T-cell (primary cell): ENCODE data around the gene NDUFB10. TPM values are rescaled to one million over a fixed set of nuclear protein-coding genes. Genes with fewer than 3 reads are reported as not detected.

Source experiments
- ATAC-seq, 4 experiments: fragments of 200-7000 bp in 3 of 4; fragments of 150-1000 bp in 1 of 4; cut with Tn5 transposase; replicated peaks in 1 of 4; 1 replicate in 3 of 4; 2 replicates in 1 of 4; pipeline ENCODE4 v1.10.0; 2021; ENCODE audit warnings: moderate library complexity in 3 of 4, mild to moderate bottlenecking in 2 of 4, moderate number of reproducible peaks in 1 of 4
- CTCF ChIA-PET, 2 donors: fragments of 300-600 bp; sonication (Branson Sonifier 250); formaldehyde crosslinking; loops; one replicate each; lab custom pipeline; 2022; ENCODE audit warnings: antibody characterized with exemption in 2 of 2; lab: Charles Lee
- POLR2A ChIA-PET, 2 donors: fragments of 300-600 bp; sonication (Branson Sonifier 250); formaldehyde crosslinking; loops; one replicate each; lab custom pipeline; 2022; ENCODE audit warnings: antibody characterized with exemption in 2 of 2; lab: Charles Lee
- DNase-seq, 35 experiments: peaks; one replicate each; pipeline versions ENCODE4 v3.0.0 to v3.0.0-alpha.2; 2013 to 2023
- H3K27ac ChIP-seq: one replicate; pipeline ENCODE4 v1.5.1; 2013; ENCODE audit warnings: low read length
- H3K27me3 ChIP-seq, 2 experiments: replicated peaks in 1 of 2; 1 replicate in 1 of 2; 2 replicates in 1 of 2; pipeline versions ENCODE4 v1.6.1 to v1.7.0; 2013; ENCODE audit warnings: low read length in 1 of 2, mixed read lengths in 1 of 2; ENCODE audit not compliant: control insufficient read depth in 2 of 2, insufficient read depth in 2 of 2; ENCODE audit errors: extremely low read depth in 1 of 2
- H3K36me3 ChIP-seq, 2 donors: 1 replicate in 1 of 2; 2 replicates in 1 of 2; pipeline versions ENCODE4 v1.6.1 to v1.7.0; 2013; ENCODE audit warnings: low read length in 1 of 2; ENCODE audit not compliant: control insufficient read depth in 2 of 2, insufficient read depth in 1 of 2; ENCODE audit errors: extremely low read depth in 1 of 2
- H3K4me1 ChIP-seq, 2 experiments: 1 replicate in 1 of 2; 2 replicates in 1 of 2; pipeline versions ENCODE4 v1.6.1 to v1.7.0; 2013; ENCODE audit warnings: low read length in 2 of 2, mixed read lengths in 1 of 2; ENCODE audit not compliant: insufficient read depth in 2 of 2, control insufficient read depth in 1 of 2; ENCODE audit errors: extremely low read depth in 1 of 2
- H3K4me3 ChIP-seq, 2 donors: 1 replicate in 1 of 2; 2 replicates in 1 of 2; pipeline versions ENCODE4 v1.5.1 to v1.7.0; 2013; ENCODE audit warnings: mild to moderate bottlenecking in 2 of 2, low read length in 1 of 2, moderate library complexity in 1 of 2; ENCODE audit not compliant: control insufficient read depth in 1 of 2; ENCODE audit errors: extremely low read depth in 1 of 2
- H3K9me3 ChIP-seq: 2 replicates; pipeline ENCODE4 v1.7.0; 2013
- H3K27ac Mint-ChIP-seq, 2 donors: one replicate each; pipeline ENCODE4 v1.8.0; 2020 to 2021; ENCODE audit warnings: mild to moderate bottlenecking in 2 of 2, mixed read lengths in 2 of 2
- H3K27me3 Mint-ChIP-seq, 2 donors: one replicate each; pipeline ENCODE4 v1.8.0; 2021 to 2022; ENCODE audit warnings: mixed read lengths in 2 of 2
- H3K36me3 Mint-ChIP-seq: one replicate; pipeline ENCODE4 v1.8.0; 2021; ENCODE audit warnings: mixed read lengths
- H3K4me1 Mint-ChIP-seq, 3 donors: one replicate each; pipeline ENCODE4 v1.8.0; 2020 to 2022; ENCODE audit warnings: mixed read lengths in 3 of 3, mild to moderate bottlenecking in 1 of 3
- H3K4me3 Mint-ChIP-seq, 3 donors: one replicate each; pipeline ENCODE4 v1.8.0; 2020 to 2022; ENCODE audit warnings: mild to moderate bottlenecking in 3 of 3, mixed read lengths in 3 of 3, moderate library complexity in 3 of 3
- H3K9me3 Mint-ChIP-seq, 3 donors: one replicate each; pipeline ENCODE4 v1.8.0; 2020 to 2022; ENCODE audit warnings: mixed read lengths in 3 of 3
- WGBS: methylation state at CpG from one replicate; pipeline ENCODE4 v1.1.5; 2013; ENCODE audit warnings: missing lambda C conversion rate; ENCODE audit not compliant: insufficient coverage; 5-methylcytosine and 5-hydroxymethylcytosine counted together
- total RNA-seq, 35 experiments: library from RNA in 6 of 35; stranded (reverse) in 6 of 35; fragments of 120-200 nt in 1 of 35; gene quantifications; one replicate each; pipeline versions ENCODE4 v1.2.1 to v1.2.4 and lab custom pipeline; 2013 to 2026

NDUFB10 gene
- total RNA-seq, 5 donors from 2014 or later (not counting 1 experiment from before 2014, with no cell fraction given): 46.3 to 96.5 (median 84.4) TPM

DNA sequence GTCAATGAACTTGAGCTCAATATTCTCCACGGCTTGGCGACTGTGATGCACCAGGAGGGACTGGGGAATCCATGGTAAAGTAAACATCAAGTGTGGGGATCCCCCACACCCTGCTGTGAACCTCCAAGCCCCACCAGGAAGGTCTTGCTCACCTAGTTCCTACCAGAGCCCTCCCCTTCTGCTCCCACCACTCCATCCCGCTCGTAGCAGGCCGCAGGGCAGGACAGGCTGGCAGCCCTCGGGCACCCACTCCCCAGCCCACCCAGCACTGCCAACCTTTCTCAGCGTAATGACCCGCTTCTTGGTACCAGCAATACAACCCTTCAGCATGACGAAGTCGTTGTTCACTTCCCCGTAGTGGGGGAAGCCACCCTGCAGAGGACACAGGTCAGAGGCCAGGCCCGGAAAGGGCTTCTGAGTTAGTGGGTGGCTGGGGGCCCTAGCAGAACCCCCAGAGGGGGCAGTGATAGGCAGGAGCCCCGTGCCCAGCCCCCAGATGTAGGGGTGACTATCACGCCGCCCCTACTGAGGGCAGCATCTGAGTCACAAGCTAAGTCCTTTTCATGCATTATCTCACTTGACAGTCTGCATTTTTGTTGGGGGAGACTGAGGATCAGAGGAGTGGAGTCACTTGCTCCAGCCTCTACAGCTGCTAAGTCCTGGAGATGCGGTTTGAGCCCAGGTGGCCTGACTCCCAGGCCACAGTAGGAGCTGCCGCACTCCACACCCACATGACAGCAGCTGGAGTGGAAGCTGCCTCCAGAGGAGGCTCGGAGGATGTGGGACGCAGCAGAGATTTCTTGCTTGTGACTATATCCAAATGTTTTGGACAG is 13.6 kb upstream of the NDUFB10 start:
- Mint-ChIP-seq H3K36me3 (no peaks in the 10 kb centered on the region), H3K4me1 (peaks cover 6 to 23% (median 14%) of the 10 kb centered on the region in 3 donors), H3K9me3 (no peaks in the 10 kb centered on the region), H3K27ac (no peak overlapping the region), H3K4me3 (no peak overlapping the region), H3K27me3 (no peaks in the 10 kb centered on the region)
- H3K9me3 ChIP-seq: no peaks in the 10 kb centered on the region
- ChIA-PET CTCF (no interaction called here), POLR2A (no interaction called here)
- no peak for ATAC-seq
- no peak for DNase-seq
- 91% methylated on average over 13 of the region's 19 CpGs for WGBS
- H3K27ac ChIP-seq: no peak overlapping the region
- H3K27me3 ChIP-seq: peaks cover 0 to 5% of the 10 kb centered on the region in 2 experiments
- peaks cover 2 to 22% of the 10 kb centered on the region in 2 experiments for H3K4me1 ChIP-seq
- peaks cover 0 to under 1% of the 10 kb centered on the region in 2 donors for H3K36me3 ChIP-seq
- H3K4me3 ChIP-seq: no peak overlapping the region

DNA sequence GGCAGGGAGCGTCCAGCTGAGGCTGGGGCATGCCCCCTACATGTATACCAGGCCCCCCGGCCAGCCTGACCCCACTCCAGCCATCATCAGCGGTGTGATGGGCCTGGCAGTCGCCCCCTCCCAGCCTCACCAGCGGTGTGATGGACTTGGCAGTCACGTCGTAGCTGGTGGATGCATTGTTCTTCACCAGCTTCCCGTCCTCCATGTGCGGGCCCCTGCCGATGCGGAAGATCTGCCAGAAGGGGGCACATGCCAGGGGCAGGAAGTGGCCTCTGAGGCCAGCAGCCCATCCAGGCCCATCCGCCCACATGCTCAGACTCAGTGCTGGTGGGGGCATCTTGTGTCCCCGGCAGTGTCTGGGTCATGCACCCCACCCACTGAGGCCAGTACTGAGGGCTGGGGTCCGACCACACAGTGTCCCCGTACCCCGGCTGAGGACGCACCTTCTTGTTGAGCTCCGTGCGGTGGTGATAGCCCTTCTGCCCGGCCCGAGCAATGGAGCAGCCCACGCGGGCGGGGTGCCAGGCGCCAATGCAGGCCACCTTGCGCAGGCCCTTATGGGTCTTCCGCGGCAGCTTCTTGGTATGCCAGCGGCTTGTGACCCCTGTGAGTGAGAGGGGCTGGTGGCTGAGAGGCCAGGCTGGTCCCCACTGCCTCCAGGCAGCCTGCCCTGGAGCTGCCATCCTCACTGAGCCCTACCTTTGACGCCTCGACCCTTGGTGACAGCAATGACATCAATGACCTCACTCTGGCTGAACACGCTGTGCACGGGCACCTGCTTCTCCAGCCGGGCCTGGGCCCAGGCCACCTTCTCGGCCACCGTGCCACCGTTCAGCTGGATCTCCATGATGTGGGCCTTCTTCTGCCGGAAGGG is 12.6 kb upstream of the NDUFB10 start:
- Histone ChIP-seq H3K4me1 (peaks cover 2 to 18% of the 10 kb centered on the region in 2 experiments), H3K27me3 (peaks cover 0 to 8% of the 10 kb centered on the region in 2 experiments), H3K9me3 (no peaks in the 10 kb centered on the region), H3K27ac (no peak overlapping the region), H3K36me3 (no peaks in the 10 kb centered on the region), H3K4me3 (no peak overlapping the region)
- Mint-ChIP-seq H3K27ac (no peak overlapping the region), H3K36me3 (no peaks in the 10 kb centered on the region), H3K4me3 (no peak overlapping the region), H3K4me1 (peaks cover 6 to 19% (median 10%) of the 10 kb centered on the region in 3 donors), H3K27me3 (no peaks in the 10 kb centered on the region), H3K9me3 (no peaks in the 10 kb centered on the region)
- DNase-seq (no peak), ATAC-seq (no peak)
- CTCF ChIA-PET: no interaction called here
- whole genome bisulfite sequencing: 88% methylated on average over 37 of the region's 38 CpGs
- POLR2A ChIA-PET: no interaction called here

DNA sequence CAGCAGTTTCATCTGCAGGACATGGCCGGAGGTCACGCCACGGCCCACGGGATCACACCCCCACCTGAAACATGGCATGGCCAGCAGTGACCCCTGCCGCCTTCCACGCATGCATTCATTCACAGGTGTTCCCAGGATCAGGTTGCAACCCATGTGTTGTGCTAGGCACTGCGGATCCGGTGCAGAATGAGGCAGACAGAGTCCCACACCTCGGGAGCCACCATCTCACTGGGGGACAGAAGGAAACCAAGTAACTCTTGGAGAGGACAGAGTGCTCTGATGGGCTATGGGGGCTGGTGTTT is 12.0 kb upstream of the NDUFB10 start:
- H3K27ac Mint-ChIP-seq: no peak overlapping the region
- Histone ChIP-seq H3K4me3 (no peak overlapping the region), H3K27me3 (peaks cover 0 to 8% of the 10 kb centered on the region in 2 experiments), H3K9me3 (no peaks in the 10 kb centered on the region), H3K36me3 (no peaks in the 10 kb centered on the region), H3K27ac (no peak overlapping the region), H3K4me1 (peaks cover 2 to 12% of the 10 kb centered on the region in 2 experiments)
- ATAC-seq: no peak
- H3K4me3 Mint-ChIP-seq: no peak overlapping the region
- ChIA-PET CTCF (no interaction called here), POLR2A (no interaction called here)
- H3K27me3 Mint-ChIP-seq: no peaks in the 10 kb centered on the region
- no peaks in the 10 kb centered on the region for H3K9me3 Mint-ChIP-seq
- WGBS: 88% methylated on average over 9 of the region's 9 CpGs
- DNase-seq: no peak
- peaks cover 4 to 13% (median 6%) of the 10 kb centered on the region in 3 donors for H3K4me1 Mint-ChIP-seq
- no peaks in the 10 kb centered on the region for H3K36me3 Mint-ChIP-seq

DNA sequence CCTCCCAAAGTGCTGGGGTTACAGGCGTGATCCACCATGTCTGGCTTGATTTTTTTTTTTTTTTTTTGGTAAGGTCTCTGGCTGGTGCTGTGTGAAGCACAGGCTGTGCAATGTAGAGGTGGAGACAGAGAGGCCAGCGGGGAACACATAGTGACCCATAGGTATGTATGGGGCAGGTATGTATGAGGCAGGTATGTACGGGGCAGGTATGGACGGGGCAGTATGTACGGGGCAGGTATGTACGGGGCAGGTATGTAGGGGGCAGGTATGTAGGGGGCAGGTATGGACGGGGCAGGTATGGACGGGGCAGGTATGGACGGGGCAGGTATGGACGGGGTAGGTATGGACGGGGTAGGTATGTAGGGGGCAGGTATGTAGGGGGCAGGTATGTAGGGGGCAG is 9.8 kb upstream of the NDUFB10 start:
- no peak overlapping the region for H3K4me3 Mint-ChIP-seq
- DNase-seq: no peak
- no peak for ATAC-seq
- Histone ChIP-seq H3K36me3 (no peaks in the 10 kb centered on the region), H3K27ac (no peak overlapping the region), H3K27me3 (peaks cover 0 to 22% of the 10 kb centered on the region in 2 experiments), H3K9me3 (no peaks in the 10 kb centered on the region), H3K4me3 (no peak overlapping the region), H3K4me1 (no peaks in the 10 kb centered on the region)
- WGBS: 89% methylated on average over 2 of the region's 11 CpGs
- no peaks in the 10 kb centered on the region for H3K36me3 Mint-ChIP-seq
- no peaks in the 10 kb centered on the region for H3K9me3 Mint-ChIP-seq
- POLR2A ChIA-PET: no interaction called here
- peaks cover 0 to 1% (median 0%) of the 10 kb centered on the region in 3 donors for H3K4me1 Mint-ChIP-seq
- no peaks in the 10 kb centered on the region for H3K27me3 Mint-ChIP-seq
- CTCF ChIA-PET: no interaction called here
- H3K27ac Mint-ChIP-seq: no peak overlapping the region

DNA sequence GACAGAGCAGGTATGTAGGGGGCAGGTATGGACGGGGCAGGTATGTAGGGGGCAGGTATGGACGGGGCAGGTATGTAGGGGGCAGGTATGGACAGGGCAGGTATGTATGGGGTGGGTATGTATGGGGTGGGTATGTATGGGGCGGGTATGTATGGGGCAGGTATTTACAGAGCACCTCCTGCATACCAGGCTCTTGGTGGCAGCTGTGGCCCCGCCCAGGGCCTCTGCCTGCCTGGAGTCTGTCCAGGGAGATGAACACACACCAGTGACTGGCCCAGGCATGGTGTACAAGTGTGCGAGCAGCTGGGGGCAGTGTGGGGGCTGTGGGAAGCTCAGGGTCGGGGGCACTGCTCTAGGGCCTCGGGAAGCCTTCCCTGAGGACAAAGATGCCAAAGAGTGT is 9.3 kb upstream of the NDUFB10 start:
- H3K27ac ChIP-seq: no peak overlapping the region
- H3K27me3 ChIP-seq: peaks cover 0 to 23% of the 10 kb centered on the region in 2 experiments
- WGBS: 68% methylated on average over 6 of the region's 7 CpGs
- POLR2A ChIA-PET: no interaction called here
- H3K4me1 Mint-ChIP-seq: no peaks in the 10 kb centered on the region
- H3K4me3 ChIP-seq: no peak overlapping the region
- H3K4me3 Mint-ChIP-seq: no peak overlapping the region
- no peak overlapping the region for H3K27ac Mint-ChIP-seq
- ATAC-seq: no peak
- no peaks in the 10 kb centered on the region for H3K36me3 ChIP-seq
- H3K4me1 ChIP-seq: no peaks in the 10 kb centered on the region
- H3K27me3 Mint-ChIP-seq: no peaks in the 10 kb centered on the region
- H3K36me3 Mint-ChIP-seq: no peaks in the 10 kb centered on the region
- CTCF ChIA-PET: no interaction called here
- no peaks in the 10 kb centered on the region for H3K9me3 Mint-ChIP-seq
- no peaks in the 10 kb centered on the region for H3K9me3 ChIP-seq
- DNase-seq: no peak

DNA sequence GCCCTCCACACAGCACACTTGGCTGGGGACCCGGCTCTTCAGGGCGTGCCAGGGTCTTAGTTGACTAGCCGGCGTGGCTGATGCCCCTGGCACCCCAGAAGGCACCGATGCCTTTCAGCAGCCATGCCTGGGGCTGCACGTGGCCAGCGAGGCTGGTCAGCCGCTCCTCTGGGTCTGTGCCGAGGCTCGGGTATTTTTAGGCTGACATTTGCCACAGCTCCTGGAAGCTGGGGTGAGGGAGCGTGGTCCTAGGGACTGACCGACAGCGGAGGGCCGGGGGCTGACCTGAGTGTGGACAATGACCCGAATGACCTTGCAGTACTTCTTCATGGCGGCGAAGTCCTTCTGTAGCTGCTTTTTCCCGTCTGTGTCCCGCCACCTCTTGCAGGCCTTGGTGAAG is 8.8 kb upstream of the NDUFB10 start:
- Mint-ChIP-seq H3K36me3 (no peaks in the 10 kb centered on the region), H3K27me3 (no peaks in the 10 kb centered on the region), H3K4me3 (no peak overlapping the region), H3K27ac (no peak overlapping the region), H3K9me3 (no peaks in the 10 kb centered on the region), H3K4me1 (no peaks in the 10 kb centered on the region)
- H3K27ac ChIP-seq: no peak overlapping the region
- ChIA-PET CTCF (no interaction called here), POLR2A (no interaction called here)
- ATAC-seq (no peak), DNase-seq (no peak)
- H3K4me1 ChIP-seq: no peaks in the 10 kb centered on the region
- H3K27me3 ChIP-seq: peaks cover 0 to 23% of the 10 kb centered on the region in 2 experiments
- H3K36me3 ChIP-seq: no peaks in the 10 kb centered on the region
- WGBS: 85% methylated on average over 19 of the region's 19 CpGs
- no peak overlapping the region for H3K4me3 ChIP-seq
- H3K9me3 ChIP-seq: no peaks in the 10 kb centered on the region
